Activated CD4-positive, CD25-positive, alpha-beta regulatory T cell treated with anti-CD3 and anti-CD28 coated beads, Interleukin-2, amount 50 U/mL, for 24 hours (primary cell): ENCODE results near the gene XRCC5.

ENCODE experiments used
- ATAC-seq, 2 donors: fragments of 150-1000 bp; cut with Tn5 transposase; one replicate each; pipeline ENCODE4 v1.10.0; 2021; ENCODE audit warnings: mild to moderate bottlenecking in 1 of 2, moderate library complexity in 1 of 2

Gene XRCC5

GRCh38 chr2:216160786-216161185, 51.6 kb downstream of the XRCC5 start:
- ATAC-seq, result no peak

- ATAC-seq, result no peak
Measured at GRCh38 chr2:216161967-216162366, 52.8 kb downstream of the XRCC5 start.

GRCh38 chr2:216163518-216163917, 54.4 kb downstream of the XRCC5 start:
- no peak for ATAC-seq

GRCh38 chr2:216164087-216164486, 54.9 kb downstream of the XRCC5 start:
- ATAC-seq, result no peak

- ATAC-seq, result no peak
Measured at GRCh38 chr2:216164576-216164975, 55.4 kb downstream of the XRCC5 start.

- ATAC-seq, result no peak
Measured at GRCh38 chr2:216165711-216166110, 56.6 kb downstream of the XRCC5 start.

GRCh38 chr2:216169087-216169486, 59.9 kb downstream of the XRCC5 start:
- no peak for ATAC-seq

GRCh38 chr2:216170076-216170763, 61.1 kb downstream of the XRCC5 start:
- peak; percentile 60 to 69 for ATAC-seq

- no peak for ATAC-seq
Measured at GRCh38 chr2:216171011-216171410, 61.9 kb downstream of the XRCC5 start.

- ATAC-seq, result no peak
Measured at GRCh38 chr2:216172493-216172892, 63.3 kb downstream of the XRCC5 start.

- ATAC-seq, result no peak
Measured at GRCh38 chr2:216179015-216179414, 69.9 kb downstream of the XRCC5 start.

GRCh38 chr2:216181351-216181750, 72.2 kb downstream of the XRCC5 start:
- no peak for ATAC-seq

GRCh38 chr2:216181953-216182461, 72.9 kb downstream of the XRCC5 start:
- ATAC-seq, result no peak

GRCh38 chr2:216183462-216183861, 74.3 kb downstream of the XRCC5 start:
- no peak for ATAC-seq

- no peak for ATAC-seq
Measured at GRCh38 chr2:216188559-216188850, 79.4 kb downstream of the XRCC5 start.

GRCh38 chr2:216188956-216189355, 79.8 kb downstream of the XRCC5 start:
- ATAC-seq, result peak in 1 of 2 donors; percentile 41

- ATAC-seq, result no peak
Measured at GRCh38 chr2:216189410-216189809, 80.3 kb downstream of the XRCC5 start.

- ATAC-seq, result no peak
Measured at GRCh38 chr2:216192181-216192580, 83.0 kb downstream of the XRCC5 start.

- no peak for ATAC-seq
Measured at GRCh38 chr2:216192931-216193330, 83.8 kb downstream of the XRCC5 start.

GRCh38 chr2:216194013-216194412, 84.9 kb downstream of the XRCC5 start:
- ATAC-seq, result peak; percentile 26 to 27

GRCh38 chr2:216194561-216194960, 85.4 kb downstream of the XRCC5 start:
- no peak for ATAC-seq

GRCh38 chr2:216195565-216196029, 86.4 kb downstream of the XRCC5 start:
- ATAC-seq, result peak; percentile 93 to 95

- no peak for ATAC-seq
Measured at GRCh38 chr2:216201692-216202306, 92.7 kb downstream of the XRCC5 start.

- ATAC-seq, result no peak
Measured at GRCh38 chr2:216202626-216203250, 93.6 kb downstream of the XRCC5 start.
